ENCODE measurements around the gene ADGRA3. TPM values are rescaled to one million over a fixed set of nuclear protein-coding genes. Genes with fewer than 3 reads are reported as not detected.

Gene ADGRA3
- total and polyA plus RNA-seq, 11 donors: 9.6 to 43.9 (median 21.5) TPM

GRCh38 chr4:22500831-22501714 is 14.8 kb downstream of the ADGRA3 start:
- no peak for ATAC-seq

GRCh38 chr4:22500128-22500611 is 15.7 kb downstream of the ADGRA3 start:
- no peaks in the 10 kb centered on the region for H3K36me3 ChIP-seq
- intact Hi-C loops (cut with DNase I): no loop called here
- H3K4me1 ChIP-seq: peaks cover 0 to 26% (median 3%) of the 10 kb centered on the region in 12 donors
- no peaks in the 10 kb centered on the region for H3K9me3 ChIP-seq
- DNase-seq: no peak
- H3K27me3 ChIP-seq: no peaks in the 10 kb centered on the region
- no peak for TF ChIP-seq POLR2A (IDR thresholded peaks at IDR 0.05)
- TF ChIP-seq CTCF (IDR thresholded peaks at IDR 0.05): no peak
- H3K27ac ChIP-seq: peak overlapping the region in 8 of 12 donors; percentile 25 to 62 (median 48)
- WGBS, 4 donors: 37 to 52% (median 42%) methylated on average over 8 of the region's 8 CpGs
- ATAC-seq: peak; percentile 66 to 71 (median 69)
- no peak overlapping the region for H3K4me3 ChIP-seq

More at GRCh38 chr4:22500831-22501714, 14.8 kb downstream of the ADGRA3 start:
- intact Hi-C loops (cut with DNase I): no loop called here
- Histone ChIP-seq H3K27ac (peak overlapping the region in 6 of 12 donors; percentile 31 to 62 (median 50)), H3K4me3 (no peak overlapping the region), H3K4me1 (peaks cover 0 to 26% (median 3%) of the 10 kb centered on the region in 12 donors), H3K9me3 (no peaks in the 10 kb centered on the region), H3K36me3 (no peaks in the 10 kb centered on the region), H3K27me3 (no peaks in the 10 kb centered on the region)
- 75 to 86% (median 80%) methylated on average over 6 of the region's 6 CpGs for WGBS, 4 donors
- no peak for TF ChIP-seq POLR2A (IDR thresholded peaks at IDR 0.05)
- TF ChIP-seq CTCF (IDR thresholded peaks at IDR 0.05): no peak
- DNase-seq: no peak

- Histone ChIP-seq H3K27ac (peak overlapping the region in 1 of 12 donors; percentile 47), H3K36me3 (no peaks in the 10 kb centered on the region), H3K27me3 (no peaks in the 10 kb centered on the region), H3K4me1 (peaks cover 0 to 22% (median 3%) of the 10 kb centered on the region in 12 donors), H3K9me3 (no peaks in the 10 kb centered on the region), H3K4me3 (no peak overlapping the region)
- no peak for DNase-seq
- no peak for ATAC-seq
- WGBS, 4 donors: 77 to 85% (median 81%) methylated on average over 6 of the region's 6 CpGs
- TF ChIP-seq CTCF (IDR thresholded peaks at IDR 0.05) (no peak), POLR2A (IDR thresholded peaks at IDR 0.05) (no peak)
- intact Hi-C loops (cut with DNase I): no loop called here
Observed at GRCh38 chr4:22498866-22499265, 17.0 kb downstream of the ADGRA3 start.

- no peak overlapping the region for H3K4me3 ChIP-seq
- peaks cover 0 to 14% (median 1%) of the 10 kb centered on the region in 12 donors for H3K4me1 ChIP-seq
- DNase-seq: no peak
- no peak overlapping the region for H3K27ac ChIP-seq
- H3K36me3 ChIP-seq: no peaks in the 10 kb centered on the region
- H3K27me3 ChIP-seq: no peaks in the 10 kb centered on the region
- intact Hi-C loops (cut with DNase I): no loop called here
- no peak for ATAC-seq
- 85 to 88% (median 87%) methylated on average over 6 of the region's 6 CpGs for WGBS, 4 donors
- TF ChIP-seq POLR2A (IDR thresholded peaks at IDR 0.05) (no peak), CTCF (IDR thresholded peaks at IDR 0.05) (no peak)
- no peaks in the 10 kb centered on the region for H3K9me3 ChIP-seq
Observed at GRCh38 chr4:22496165-22496813, 19.6 kb downstream of the ADGRA3 start.

Data from heart left ventricle (tissue), 16 donors.